Stimulated activated CD8-positive, alpha-beta memory T cell treated with anti-CD3 and anti-CD28 coated beads, Interleukin-2, amount 100 ng/mL, for 1 hour (primary cell): Measurements from ENCODE around the gene PHF1.
A peak's percentile ranks its signal among the peaks of the same experiment; 100 is the strongest.

Source experiments
- DNase-seq, 2 donors: peaks; one replicate each; pipeline ENCODE4 v3.0.0-alpha.2; 2020; ENCODE audit warnings: low read depth in 2 of 2

The PHF1 gene

GRCh38 chr6:33417128-33417902, 6.5 kb downstream of the PHF1 start:
- DNase-seq: no peak

GRCh38 chr6:33417903-33418689, 7.3 kb downstream of the PHF1 start, which contains the start of gene CUTA:
Gene CUTA, minus strand, starts transcription at chr6:33418107. Its CDS starts 107 bp downstream, at chr6:33418000.
- peak; percentile 96 to 97 for DNase-seq

GRCh38 chr6:33418690-33419291, 8.0 kb downstream of the PHF1 start:
- no peak for DNase-seq

- DNase-seq: no peak
Observed at GRCh38 chr6:33419580-33420490, 9.0 kb downstream of the PHF1 start, which contains the start of gene SYNGAP1. Gene SYNGAP1, plus strand, starts transcription at chr6:33420065. Its CDS starts 200 bp downstream, at chr6:33420265.

GRCh38 chr6:33420491-33421343, 9.9 kb downstream of the PHF1 start:
- DNase-seq: no peak

GRCh38 chr6:33421344-33421643, 10.5 kb downstream of the PHF1 start:
- DNase-seq: no peak

GRCh38 chr6:33423777-33424176, 13.0 kb downstream of the PHF1 start:
- no peak for DNase-seq

GRCh38 chr6:33424855-33425667, 14.2 kb downstream of the PHF1 start:
- no peak for DNase-seq

- DNase-seq: peak; percentile 62 to 73
Observed at GRCh38 chr6:33425668-33426577, 15.1 kb downstream of the PHF1 start.

- DNase-seq: no peak
Observed at GRCh38 chr6:33426590-33427511, 16.0 kb downstream of the PHF1 start.

- no peak for DNase-seq
Observed at GRCh38 chr6:33427585-33428223, 16.9 kb downstream of the PHF1 start.

GRCh38 chr6:33428224-33428965, 17.6 kb downstream of the PHF1 start:
- DNase-seq: no peak

GRCh38 chr6:33428966-33429749, 18.3 kb downstream of the PHF1 start:
- no peak for DNase-seq

- no peak for DNase-seq
Observed at GRCh38 chr6:33429750-33430052, 18.9 kb downstream of the PHF1 start.

GRCh38 chr6:33430334-33430733, 19.5 kb downstream of the PHF1 start:
- no peak for DNase-seq
